ENCODE data around the gene TNFRSF14. TPM values are rescaled to one million over a fixed set of nuclear protein-coding genes. Genes with fewer than 3 reads are reported as not detected.
A peak's percentile ranks its signal among the peaks of the same experiment; 100 is the strongest.
"Not testable (repeated sequence)": the region's sequence is repeated elsewhere in the genome, so short reads cannot be mapped to it uniquely, and the experiment has no call there.

Gene TNFRSF14
- total RNA-seq, 1 donor from 2014 or later = 16.0 TPM

DNA sequence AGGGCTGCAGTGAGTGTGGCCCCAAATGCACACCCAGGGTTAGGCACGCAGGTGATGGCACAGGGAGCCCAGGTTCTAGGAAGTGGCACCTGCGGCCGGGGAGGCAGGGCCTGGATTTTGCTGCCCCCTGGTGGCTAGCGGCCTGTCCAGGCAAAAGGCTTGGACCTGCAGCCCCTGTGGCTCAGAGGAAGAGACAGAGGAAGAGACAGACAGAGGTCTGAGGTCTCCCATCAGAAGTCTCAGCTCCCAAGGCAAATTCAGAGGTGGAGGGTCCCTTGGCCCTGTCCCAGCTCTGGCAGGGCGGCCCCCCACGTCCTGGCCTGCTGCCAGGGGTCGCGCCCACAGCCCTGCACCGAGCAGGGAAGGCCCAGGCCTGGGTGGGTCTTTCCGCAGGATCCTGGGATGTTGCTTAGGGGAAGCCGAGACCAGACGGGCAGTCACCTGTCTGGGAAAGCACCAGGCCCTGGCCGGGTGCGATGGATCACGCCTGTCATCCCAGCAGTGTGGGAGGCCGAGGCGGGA lies 8.0 kb upstream of the TNFRSF14 start:
- intact Hi-C loops (cut with micrococcal nuclease) = no loop called here
- DNase-seq = peak; percentile 89
- ATAC-seq = peak; percentile 53

GRCh38 chr1:2549367-2550029 lies 6.7 kb upstream of the TNFRSF14 start:
- ATAC-seq; intact Hi-C loops (cut with micrococcal nuclease); DNase-seq: not testable (repeated sequence)

GRCh38 chr1:2550309-2550861 lies 5.8 kb upstream of the TNFRSF14 start:
- ATAC-seq (peak; percentile 4), DNase-seq (peak; percentile 55)
- intact Hi-C loops (cut with micrococcal nuclease) = not testable (repeated sequence)

GRCh38 chr1:2551544-2551943 lies 4.6 kb upstream of the TNFRSF14 start:
- ATAC-seq; intact Hi-C loops (cut with micrococcal nuclease): not testable (repeated sequence)
- peak; percentile 69 for DNase-seq

DNA sequence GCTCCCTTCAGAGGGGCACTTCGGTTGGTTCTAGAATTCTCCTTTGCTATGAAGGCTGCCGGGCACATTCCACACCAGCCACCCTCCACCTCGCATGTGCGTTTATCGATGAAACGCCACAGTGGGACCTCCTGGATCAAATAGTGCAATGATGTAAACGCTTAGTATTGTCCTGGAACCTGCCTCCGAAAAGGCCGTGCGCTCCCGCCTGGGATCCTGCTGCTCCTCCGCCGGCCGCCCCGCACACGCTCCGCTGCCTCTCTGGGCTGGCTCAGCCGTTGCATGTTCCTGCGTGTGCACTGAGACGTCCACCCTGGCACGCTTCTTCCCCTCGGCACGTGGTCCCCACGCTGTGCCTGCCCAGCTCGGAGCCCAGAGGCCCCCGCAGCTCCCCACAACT lies 4.0 kb upstream of the TNFRSF14 start:
- ATAC-seq (no peak), DNase-seq (no peak)
- intact Hi-C loops (cut with micrococcal nuclease) = no loop called here

- DNase-seq; intact Hi-C loops (cut with micrococcal nuclease); ATAC-seq: not testable (repeated sequence)
Measured at GRCh38 chr1:2553076-2553475, 3.1 kb upstream of the TNFRSF14 start.

- ATAC-seq (no peak), DNase-seq (no peak)
- intact Hi-C loops (cut with micrococcal nuclease) = no loop called here
Measured at GRCh38 chr1:2553871-2554620, 2.1 kb upstream of the TNFRSF14 start.

GRCh38 chr1:2554621-2555387 lies 1.4 kb upstream of the TNFRSF14 start:
- intact Hi-C loops (cut with micrococcal nuclease) = no loop called here
- peak; percentile 58 for DNase-seq
- ATAC-seq = peak; percentile 4

DNA sequence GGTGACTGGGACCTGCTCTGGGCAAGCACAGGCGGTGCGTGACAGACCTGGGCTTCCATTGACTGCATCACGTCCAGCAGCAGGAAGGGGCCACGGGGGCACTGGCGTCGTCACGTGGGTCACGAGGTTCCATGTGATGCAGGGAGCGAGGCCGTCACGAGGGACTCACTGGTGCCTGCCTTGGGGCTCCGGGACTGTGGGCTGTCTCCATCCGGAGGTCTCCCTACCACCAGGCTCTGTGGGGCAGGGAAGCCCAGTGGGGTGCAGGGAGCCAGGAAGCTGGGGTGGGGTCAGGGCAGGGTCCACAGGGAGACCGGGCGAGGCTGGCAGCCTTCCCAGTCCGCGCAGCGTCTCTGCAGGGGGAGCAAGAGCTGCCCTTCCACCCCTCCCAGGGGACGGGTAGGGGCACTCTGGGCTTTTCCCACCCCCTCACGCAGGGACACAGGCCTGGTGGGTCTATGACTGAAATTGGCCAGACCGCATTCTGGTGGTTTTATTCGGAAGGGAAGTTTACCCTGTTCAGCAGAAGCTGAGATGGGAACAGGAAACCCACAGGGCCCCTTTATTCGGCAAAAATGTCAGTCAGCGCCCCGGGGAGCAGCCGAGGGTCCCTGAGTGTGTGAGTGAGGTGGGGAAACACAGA lies 416 bp upstream of the TNFRSF14 start:
- intact Hi-C loops (cut with micrococcal nuclease) = no loop called here
- DNase-seq (peak; percentile 84), ATAC-seq (peak; percentile 65)

DNA sequence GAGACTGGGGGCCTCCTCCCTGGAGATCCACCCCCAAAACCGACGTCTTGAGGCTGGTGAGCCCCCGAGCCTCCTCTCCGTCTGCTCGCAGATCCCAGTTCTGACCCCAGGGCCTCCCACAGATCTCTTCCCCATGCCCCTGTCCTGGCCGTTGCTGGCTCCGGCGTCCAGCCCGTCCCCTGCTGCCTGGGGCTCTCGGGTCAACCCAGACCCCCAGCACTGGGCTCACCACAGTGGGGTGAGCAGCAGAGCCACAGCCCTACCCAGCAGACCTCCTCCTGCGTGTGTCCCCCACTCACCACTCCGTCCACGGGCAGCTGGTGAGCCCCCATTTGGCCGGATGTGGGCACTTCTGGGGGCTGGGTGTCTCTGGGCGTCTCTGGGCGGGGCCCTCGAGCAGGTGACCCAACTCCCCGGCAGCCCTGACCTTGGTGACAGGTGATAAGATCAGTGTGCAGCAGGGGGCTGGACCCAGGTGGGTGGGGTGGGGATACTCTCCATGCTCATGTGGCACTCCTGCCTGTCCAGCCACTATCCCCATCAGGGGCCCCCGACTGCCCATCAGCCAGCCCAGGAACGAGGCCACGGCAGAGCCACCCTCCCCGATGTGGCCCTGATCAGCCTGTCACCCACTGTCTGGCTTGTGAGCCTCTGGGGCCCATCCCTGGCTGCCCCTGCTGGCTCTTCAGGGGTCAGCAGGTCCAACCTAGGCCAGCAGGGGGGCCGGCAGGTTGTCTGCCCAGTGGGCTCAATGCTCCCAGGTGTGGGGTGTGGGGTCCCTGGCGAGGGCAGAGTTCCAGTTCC lies 709 bp downstream of the TNFRSF14 start:
- ATAC-seq = peak; percentile 10
- intact Hi-C loops (cut with micrococcal nuclease) = no loop called here
- DNase-seq = peak; percentile 54

- ATAC-seq = no peak
- intact Hi-C loops (cut with micrococcal nuclease) = no loop called here
- peak; percentile 24 for DNase-seq
Measured at GRCh38 chr1:2557482-2558400, 1.6 kb downstream of the TNFRSF14 start.

- intact Hi-C loops (cut with micrococcal nuclease) = no loop called here
- ATAC-seq (no peak), DNase-seq (no peak)
Measured at GRCh38 chr1:2558420-2558819, 2.2 kb downstream of the TNFRSF14 start.

- ATAC-seq = no peak
- DNase-seq = no peak
- intact Hi-C loops (cut with micrococcal nuclease) = no loop called here
Measured at GRCh38 chr1:2558861-2559260, 2.7 kb downstream of the TNFRSF14 start.

- ATAC-seq (no peak), DNase-seq (peak; percentile 34)
- intact Hi-C loops (cut with micrococcal nuclease) = no loop called here
Measured at GRCh38 chr1:2559509-2560298, 3.5 kb downstream of the TNFRSF14 start.

- DNase-seq = no peak
- ATAC-seq = no peak
- intact Hi-C loops (cut with micrococcal nuclease) = no loop called here
Measured at GRCh38 chr1:2560299-2561073, 4.3 kb downstream of the TNFRSF14 start.

DNA sequence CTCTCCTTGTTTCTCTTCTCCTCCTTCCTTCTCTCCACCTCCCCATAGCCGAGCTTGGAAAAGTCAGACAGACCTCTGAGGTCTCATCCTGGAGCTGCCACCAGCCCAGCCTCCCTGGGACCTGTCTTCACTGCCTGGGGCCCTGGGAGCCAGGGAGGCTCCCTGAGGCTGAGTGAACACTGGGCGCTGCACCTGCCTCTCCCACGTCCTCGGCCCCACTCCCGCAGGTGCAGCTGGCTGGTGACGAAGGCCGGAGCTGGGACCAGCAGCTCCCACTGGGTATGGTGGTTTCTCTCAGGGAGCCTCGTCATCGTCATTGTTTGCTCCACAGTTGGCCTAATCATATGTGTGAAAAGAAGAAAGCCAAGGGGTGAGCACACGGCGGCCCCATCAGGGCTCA lies 5.3 kb downstream of the TNFRSF14 start:
- ATAC-seq (no peak), DNase-seq (no peak)
- intact Hi-C loops (cut with micrococcal nuclease) = no loop called here

Measured in left ventricle myocardium superior (tissue), 1 donor.